HG03159 (cell line): ENCODE results near the gene ADGRG1.

ENCODE experiments used
- ATAC-seq: cut with Tn5 transposase; IDR thresholded peaks from one replicate; pipeline ENCODE4 v1.9.1; 2021; ENCODE audit warnings: mild to moderate bottlenecking, moderate library complexity; ENCODE audit not compliant: unreplicated experiment

Gene ADGRG1

GRCh38 chr16:57619606-57620334 is 8.7 kb upstream of the ADGRG1 start:
- no peak for ATAC-seq

- ATAC-seq = no peak
Measured at GRCh38 chr16:57620335-57621231, 7.8 kb upstream of the ADGRG1 start.

GRCh38 chr16:57621521-57622271 is 6.7 kb upstream of the ADGRG1 start:
- no peak for ATAC-seq

- no peak for ATAC-seq
Measured at GRCh38 chr16:57622361-57623250, 5.8 kb upstream of the ADGRG1 start.

GRCh38 chr16:57623251-57624043 is 5.0 kb upstream of the ADGRG1 start:
- ATAC-seq = no peak

- ATAC-seq = no peak
Measured at GRCh38 chr16:57624044-57624688, 4.3 kb upstream of the ADGRG1 start.

- ATAC-seq = no peak
Measured at GRCh38 chr16:57624806-57625500, 3.5 kb upstream of the ADGRG1 start.

- ATAC-seq = no peak
Measured at GRCh38 chr16:57626420-57627170, 1.8 kb upstream of the ADGRG1 start.

- ATAC-seq = no peak
Measured at GRCh38 chr16:57627184-57627871, 1.1 kb upstream of the ADGRG1 start.

GRCh38 chr16:57628783-57629293 is 408 bp downstream of the ADGRG1 start:
- ATAC-seq = no peak

GRCh38 chr16:57629516-57630406 is 1.3 kb downstream of the ADGRG1 start:
- no peak for ATAC-seq

GRCh38 chr16:57630407-57630797 is 2.0 kb downstream of the ADGRG1 start:
- no peak for ATAC-seq

- ATAC-seq = no peak
Measured at GRCh38 chr16:57630931-57631845, 2.8 kb downstream of the ADGRG1 start.

GRCh38 chr16:57632568-57632967 is 4.1 kb downstream of the ADGRG1 start:
- no peak for ATAC-seq
